ENCODE results near the gene FLNB.

The FLNB gene

DNA sequence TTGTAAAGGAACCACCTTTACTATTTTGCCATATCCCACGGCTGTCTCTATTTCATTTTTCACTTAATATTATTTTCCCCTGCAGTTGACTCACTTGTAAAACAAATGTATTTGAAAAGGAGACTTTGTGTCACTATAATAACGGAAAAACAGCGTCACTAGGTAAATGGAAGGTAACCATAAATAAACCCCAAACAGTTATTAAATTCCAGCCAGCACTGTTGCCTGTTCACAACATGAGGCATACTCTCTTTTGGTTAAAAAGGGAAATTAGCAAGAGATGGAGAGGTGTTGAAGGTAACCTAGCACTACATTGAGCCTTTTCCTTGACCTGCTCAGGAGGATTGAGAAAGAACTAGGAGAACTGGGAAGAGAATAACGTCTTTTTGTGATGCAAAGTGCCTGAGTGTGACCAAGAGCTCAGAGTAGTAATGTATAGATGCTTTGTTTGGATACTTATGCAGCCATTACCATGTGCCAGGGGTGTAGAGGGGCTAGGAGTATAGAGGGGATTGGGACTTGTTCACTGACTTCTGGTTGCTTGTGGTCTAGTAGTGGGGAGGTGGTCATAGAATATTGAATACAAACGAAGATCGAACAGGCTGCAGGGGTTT lies 19.6 kb downstream of the FLNB start:
- DNase-seq (ENCODE audit: low spot score) (no peak), FAIRE-seq (no peak)

DNA sequence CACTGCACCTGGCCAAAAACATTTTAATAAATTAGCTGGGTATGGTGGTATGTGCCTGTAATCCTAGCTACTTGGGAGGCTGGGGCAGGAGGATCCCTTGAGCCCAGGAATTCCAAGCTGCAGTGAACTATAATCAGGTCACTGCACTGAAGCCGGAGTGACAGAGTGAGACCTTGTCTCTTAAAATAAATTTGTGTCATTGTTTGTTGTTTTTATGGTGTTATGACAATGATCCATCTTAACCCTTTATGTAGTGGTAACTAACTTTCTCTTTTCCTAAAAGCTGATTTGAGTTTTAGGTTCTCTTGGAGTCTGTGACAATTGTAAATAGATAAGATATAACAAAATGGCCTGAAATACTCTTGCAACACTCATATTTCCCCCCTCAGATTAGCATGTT lies 20.7 kb downstream of the FLNB start:
- no peak for FAIRE-seq

GRCh38 chr3:58029842-58030584 lies 21.8 kb downstream of the FLNB start:
- FAIRE-seq (no peak), DNase-seq (ENCODE audit: low spot score) (no peak)

More for the DNA sequence above, 20.7 kb downstream of the FLNB start:
- DNase-seq (ENCODE audit: low spot score): no peak

- DNase-seq (ENCODE audit: low spot score) (no peak), FAIRE-seq (no peak)
Observed at GRCh38 chr3:58032186-58032585, 24.0 kb downstream of the FLNB start.

DNA sequence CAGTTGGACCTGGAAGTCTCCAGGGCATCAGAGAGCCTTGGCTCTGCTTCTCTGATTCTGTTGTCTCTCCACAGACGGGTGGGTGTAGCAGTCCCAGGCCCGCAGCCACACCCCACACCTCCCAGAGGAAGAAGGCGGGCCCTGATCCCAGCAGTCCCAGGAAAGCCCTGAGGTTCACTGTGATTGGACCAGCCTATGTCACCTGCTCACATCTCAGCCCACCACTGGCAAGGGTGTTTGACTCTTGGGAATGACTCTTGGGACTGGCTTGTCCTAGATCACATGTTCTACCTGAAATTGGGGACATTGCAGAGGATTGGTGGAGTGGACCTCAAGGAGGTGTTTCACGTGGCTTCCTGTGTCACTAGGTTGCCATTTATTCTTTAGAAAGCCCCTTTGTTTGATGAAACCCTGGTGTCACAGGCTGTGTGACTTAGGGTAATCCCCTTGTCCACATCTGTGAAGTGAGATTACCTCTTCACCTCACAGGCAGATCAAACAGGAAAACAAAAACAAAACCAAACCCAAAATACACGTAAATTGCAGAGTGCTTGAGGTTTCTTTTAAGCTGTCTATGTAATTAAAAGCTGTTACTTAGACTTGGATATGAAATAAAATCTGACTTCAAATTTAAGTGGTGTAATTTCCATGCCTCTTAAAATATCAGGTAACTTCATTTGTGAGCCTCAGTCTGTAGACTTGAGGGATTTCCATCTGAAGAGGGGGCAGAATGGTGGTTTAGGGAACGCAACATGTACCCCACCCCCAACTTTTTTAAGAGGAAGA lies 26.7 kb downstream of the FLNB start:
- DNase-seq (ENCODE audit: low spot score): no peak
- FAIRE-seq: no peak

- no peak for DNase-seq (ENCODE audit: low spot score)
- no peak for FAIRE-seq
Observed at GRCh38 chr3:58035524-58036255, 27.5 kb downstream of the FLNB start.

- FAIRE-seq: no peak
- no peak for DNase-seq (ENCODE audit: low spot score)
Observed at GRCh38 chr3:58036293-58037032, 28.2 kb downstream of the FLNB start.

DNA sequence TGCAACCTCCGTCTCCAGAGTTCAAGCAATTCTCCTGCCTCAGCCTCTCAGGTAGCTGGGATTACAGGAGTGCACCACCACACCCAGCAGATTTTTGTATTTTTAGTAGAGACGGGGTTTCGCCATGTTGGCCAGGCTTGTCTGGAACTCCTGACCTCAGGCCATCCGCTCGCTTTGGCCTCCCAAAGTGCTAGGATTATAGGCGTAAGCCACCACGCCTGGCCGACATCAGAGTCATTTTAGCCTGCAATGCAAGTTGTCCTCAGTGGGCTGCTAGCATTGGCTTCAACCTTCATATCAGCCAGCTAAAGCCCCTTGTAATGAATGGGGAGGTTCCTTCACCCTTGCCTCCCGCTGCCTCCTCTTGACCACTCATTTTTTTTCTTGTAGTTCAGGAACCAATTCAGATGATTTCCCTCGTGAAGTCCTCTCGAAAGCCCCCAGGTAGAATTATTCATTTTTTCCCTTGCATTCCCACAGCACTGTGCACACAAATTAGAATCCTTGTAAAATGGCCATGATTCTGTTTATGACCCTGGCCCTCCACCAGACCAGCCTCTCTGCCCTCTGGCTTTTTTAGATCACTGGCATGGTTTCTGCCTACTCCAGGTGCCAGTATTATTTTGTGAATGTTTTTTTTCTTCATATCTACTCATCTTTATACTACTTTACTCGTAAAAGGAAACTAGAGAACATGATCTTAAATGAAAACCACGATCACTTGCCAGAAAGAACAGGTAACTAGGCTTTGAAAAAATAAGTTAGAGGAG lies 29.1 kb downstream of the FLNB start:
- FAIRE-seq (no peak), DNase-seq (ENCODE audit: low spot score) (no peak)

- FAIRE-seq: no peak
Observed at GRCh38 chr3:58038675-58039292, 30.6 kb downstream of the FLNB start.

GRCh38 chr3:58039601-58040000 lies 31.4 kb downstream of the FLNB start:
- no peak for FAIRE-seq
- no peak for DNase-seq (ENCODE audit: low spot score)

More at GRCh38 chr3:58038675-58039292, 30.6 kb downstream of the FLNB start:
- peak; percentile 22 for DNase-seq (ENCODE audit: low spot score)

- DNase-seq (ENCODE audit: low spot score) (peak; percentile 27), FAIRE-seq (no peak)
Observed at GRCh38 chr3:58041182-58041825, 33.1 kb downstream of the FLNB start.

GRCh38 chr3:58041826-58042324 lies 33.7 kb downstream of the FLNB start:
- DNase-seq (ENCODE audit: low spot score) (peak; percentile 73), FAIRE-seq (peak; percentile 90)

DNA sequence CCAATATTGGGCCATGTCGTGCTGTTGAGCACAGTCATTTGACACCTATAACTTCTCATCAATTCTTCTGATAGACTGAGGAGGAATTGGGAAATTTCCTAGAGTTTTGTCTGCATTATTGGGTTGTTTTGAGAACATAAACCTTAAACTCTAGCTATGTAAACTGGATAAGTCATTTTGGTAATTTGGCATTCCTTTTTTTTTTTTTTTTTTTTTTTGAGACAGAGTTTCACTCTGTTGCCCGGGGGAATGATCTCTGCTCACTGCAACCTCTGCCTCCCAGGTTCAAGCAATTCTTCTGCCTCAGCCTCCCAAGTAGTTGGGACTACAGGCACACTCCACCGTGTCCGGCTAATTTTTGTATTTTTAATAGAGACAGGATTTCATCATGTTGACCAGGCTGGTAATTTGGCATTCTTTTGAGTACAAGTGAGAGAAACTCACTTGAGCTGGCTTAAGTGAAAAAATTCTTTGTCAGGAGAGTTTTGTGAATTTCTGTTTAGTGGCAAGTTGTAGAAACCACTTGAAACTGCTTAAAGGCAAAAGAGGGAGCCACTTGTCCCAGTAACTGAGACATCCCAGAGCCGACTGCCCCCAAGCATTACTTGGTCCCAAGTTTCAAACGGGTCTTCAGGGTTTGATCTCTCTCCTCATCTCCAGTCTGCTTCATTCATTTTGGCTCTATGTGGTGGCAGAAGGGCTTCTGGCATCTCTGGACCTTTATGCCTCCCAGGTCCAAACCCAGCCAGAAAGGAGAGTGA lies 34.9 kb downstream of the FLNB start:
- no peak for FAIRE-seq

GRCh38 chr3:58043933-58044332 lies 35.7 kb downstream of the FLNB start:
- DNase-seq (ENCODE audit: low spot score) (no peak), FAIRE-seq (no peak)

More for the DNA sequence above, 34.9 kb downstream of the FLNB start:
- DNase-seq (ENCODE audit: low spot score): no peak

GRCh38 chr3:58044691-58045483 lies 36.7 kb downstream of the FLNB start:
- FAIRE-seq: no peak

GRCh38 chr3:58047826-58048225 lies 39.6 kb downstream of the FLNB start:
- FAIRE-seq (peak; percentile 87), DNase-seq (ENCODE audit: low spot score) (peak; percentile 93)

More at GRCh38 chr3:58044691-58045483, 36.7 kb downstream of the FLNB start:
- peak; percentile 26 for DNase-seq (ENCODE audit: low spot score)

GRCh38 chr3:58048301-58048700 lies 40.1 kb downstream of the FLNB start:
- peak; percentile 56 for DNase-seq (ENCODE audit: low spot score)
- FAIRE-seq: no peak
